Measurements from ENCODE around the gene CTNND2.

Gene CTNND2

GRCh38 chr5:11590475-11590874 is 313.8 kb downstream of the CTNND2 start:
- no peak for DNase-seq

- no peak for DNase-seq
Observed at GRCh38 chr5:11588803-11589202, 315.4 kb downstream of the CTNND2 start.

GRCh38 chr5:11584017-11584416 is 320.2 kb downstream of the CTNND2 start:
- no peak for DNase-seq

GRCh38 chr5:11579351-11579750 is 324.9 kb downstream of the CTNND2 start:
- no peak for DNase-seq

GRCh38 chr5:11574787-11575186 is 329.5 kb downstream of the CTNND2 start:
- no peak for DNase-seq

- no peak for DNase-seq
Observed at GRCh38 chr5:11573140-11573992, 330.9 kb downstream of the CTNND2 start.

- DNase-seq: no peak
Observed at GRCh38 chr5:11564706-11565105, 339.5 kb downstream of the CTNND2 start.

GRCh38 chr5:11563822-11564221 is 340.4 kb downstream of the CTNND2 start:
- DNase-seq: no peak

GRCh38 chr5:11560915-11561697 is 343.1 kb downstream of the CTNND2 start:
- no peak for DNase-seq

GRCh38 chr5:11557063-11557462 is 347.2 kb downstream of the CTNND2 start:
- DNase-seq: no peak

GRCh38 chr5:11555171-11555570 is 349.1 kb downstream of the CTNND2 start:
- DNase-seq: no peak

GRCh38 chr5:11547730-11548129 is 356.5 kb downstream of the CTNND2 start:
- DNase-seq: no peak

- DNase-seq: no peak
Observed at GRCh38 chr5:11547140-11547539, 357.1 kb downstream of the CTNND2 start.

GRCh38 chr5:11540112-11540511 is 364.1 kb downstream of the CTNND2 start:
- DNase-seq: no peak

GRCh38 chr5:11531811-11532555 is 372.3 kb downstream of the CTNND2 start:
- DNase-seq: no peak

- no peak for DNase-seq
Observed at GRCh38 chr5:11528720-11529119, 375.5 kb downstream of the CTNND2 start.

GRCh38 chr5:11527652-11528349 is 376.4 kb downstream of the CTNND2 start:
- DNase-seq: no peak

- no peak for DNase-seq
Observed at GRCh38 chr5:11525020-11525419, 379.2 kb downstream of the CTNND2 start.

- DNase-seq: no peak
Observed at GRCh38 chr5:11524188-11524587, 380.1 kb downstream of the CTNND2 start.

- no peak for DNase-seq
Observed at GRCh38 chr5:11522796-11523195, 381.4 kb downstream of the CTNND2 start.

GRCh38 chr5:11520241-11520930 is 383.9 kb downstream of the CTNND2 start:
- DNase-seq: no peak

GRCh38 chr5:11519236-11519635 is 385.0 kb downstream of the CTNND2 start:
- no peak for DNase-seq
